HG03139 (cell line): Measurements from ENCODE around the gene NDUFA11.

Experiments used
- ATAC-seq: cut with Tn5 transposase; IDR thresholded peaks from one replicate; pipeline ENCODE4 v1.9.1; 2021; ENCODE audit not compliant: unreplicated experiment

The NDUFA11 gene

DNA sequence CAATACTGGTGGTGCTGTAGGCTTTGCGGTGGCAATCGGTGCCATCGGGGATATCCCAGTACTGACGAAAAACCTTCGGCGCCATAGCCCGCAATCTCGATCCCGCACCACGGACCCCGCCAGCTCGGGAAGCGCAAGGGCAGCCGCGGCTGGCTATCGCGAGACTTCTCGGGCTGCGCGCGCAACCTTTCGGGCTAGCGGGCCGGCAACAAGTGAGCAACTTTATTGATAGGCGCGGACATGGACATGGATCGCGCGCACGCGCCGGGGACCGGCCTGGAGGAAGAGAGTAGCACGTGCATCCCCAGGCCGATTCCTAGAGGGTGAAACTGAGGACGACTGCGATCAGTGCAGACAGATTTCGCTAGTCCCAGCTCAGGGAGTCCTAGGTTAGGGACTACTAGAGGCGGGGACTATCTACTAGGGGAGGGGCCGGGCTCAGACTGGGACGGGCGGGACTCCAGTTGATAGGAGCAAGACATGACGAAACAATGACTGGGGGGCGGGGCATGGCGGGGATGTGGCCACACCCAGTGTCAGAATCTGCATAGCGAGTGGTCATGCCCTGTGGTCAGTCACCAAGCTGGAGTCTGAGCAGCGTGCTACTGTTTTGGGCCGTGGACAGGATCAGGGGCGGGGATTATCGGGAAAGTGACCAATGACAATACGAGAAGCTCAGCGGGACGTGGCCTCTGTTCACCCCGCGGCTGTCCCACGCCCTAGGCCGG is at the start of gene NDUFA11:
NDUFA11 (minus strand) TSS at position 167 of the 728 bp plus-strand sequence; CDS start at position 85, 82 bp downstream.
- ATAC-seq = peak; percentile 22

GRCh38 chr19:5953030-5953589 is 49.5 kb upstream of the NDUFA11 start:
- no peak for ATAC-seq

DNA sequence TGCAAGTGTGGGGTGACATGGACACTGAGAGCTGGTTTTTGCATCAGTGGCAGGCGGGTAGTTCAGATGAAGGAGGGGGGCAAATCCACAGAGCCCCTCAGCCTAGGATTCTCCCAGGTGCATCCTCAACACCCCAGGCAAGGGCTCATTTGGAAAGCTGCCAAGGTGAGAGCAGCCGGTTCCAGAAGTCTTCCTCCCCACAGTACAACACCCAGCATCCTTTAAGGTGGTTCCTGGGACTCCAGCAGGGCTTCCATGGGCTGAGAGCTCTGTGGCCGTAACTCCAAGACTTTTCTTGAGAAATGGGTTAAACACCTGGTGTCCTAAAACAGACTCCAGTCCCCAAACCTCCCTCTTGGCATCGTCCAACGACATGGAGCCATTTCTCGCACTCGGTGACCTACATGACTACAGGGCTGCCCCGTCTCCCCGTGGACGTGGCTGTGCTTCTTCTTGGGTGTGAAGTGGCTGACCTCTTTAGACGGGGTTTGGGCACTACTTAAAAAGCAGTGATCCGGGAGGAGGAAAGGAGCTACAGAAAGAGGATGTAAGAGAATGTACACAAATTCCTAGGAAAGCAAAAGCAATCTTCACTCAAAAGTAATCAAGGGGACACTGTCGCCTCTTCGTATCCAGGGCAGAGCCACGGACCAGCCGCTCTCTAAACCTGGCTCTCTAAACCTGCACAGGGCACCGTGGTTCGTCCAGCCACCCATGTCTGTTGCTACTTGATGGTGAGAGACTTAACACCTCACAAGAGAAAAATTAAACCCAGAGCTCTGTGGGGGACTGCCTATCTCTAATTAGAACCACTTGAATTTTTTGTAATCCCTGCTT is 48.8 kb upstream of the NDUFA11 start:
- ATAC-seq = no peak

- no peak for ATAC-seq
These were observed 47.8 kb upstream of the NDUFA11 start for GRCh38 chr19:5951338-5951861.

GRCh38 chr19:5950741-5951140 is 47.2 kb upstream of the NDUFA11 start:
- no peak for ATAC-seq

- ATAC-seq = no peak
These were observed 46.3 kb upstream of the NDUFA11 start for GRCh38 chr19:5949792-5950305.

DNA sequence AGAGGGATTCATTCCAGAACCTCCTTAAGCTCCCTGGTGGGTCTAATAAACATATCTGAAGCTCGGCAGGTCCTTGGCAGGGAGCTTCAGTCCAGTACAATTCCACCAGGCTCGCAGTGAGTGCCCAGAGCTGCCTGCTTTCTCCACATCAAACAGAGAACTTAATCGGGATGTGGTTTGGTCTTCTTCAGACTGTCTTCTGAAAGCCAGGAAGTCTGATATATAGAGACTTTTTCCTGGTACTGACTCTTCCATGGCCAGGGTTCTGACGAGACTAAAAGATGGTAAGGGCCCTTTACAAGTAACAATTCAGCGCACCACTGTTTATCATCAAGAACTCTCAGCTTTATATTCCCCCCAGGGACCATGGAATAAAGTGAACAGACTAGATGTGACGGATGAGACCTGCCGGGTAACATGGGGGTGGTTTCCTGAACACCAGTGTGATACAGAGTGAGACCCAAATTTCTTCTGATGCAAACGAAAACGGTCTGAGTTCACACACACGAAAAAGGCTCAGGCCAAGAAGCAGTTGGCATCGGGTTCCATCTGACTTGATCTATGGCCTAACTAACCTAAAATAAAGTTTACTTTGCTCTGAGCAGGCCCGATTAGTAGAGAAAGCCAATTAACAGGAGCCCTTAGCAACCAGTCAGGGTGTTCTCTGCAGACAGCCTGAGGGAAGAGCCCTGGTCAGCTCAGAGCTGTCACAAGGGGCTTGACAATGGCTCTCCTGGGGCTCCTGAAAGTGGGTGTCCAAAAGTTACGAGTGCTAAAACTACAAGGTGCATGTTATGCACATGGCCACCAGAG is 45.4 kb upstream of the NDUFA11 start:
- ATAC-seq = no peak

DNA sequence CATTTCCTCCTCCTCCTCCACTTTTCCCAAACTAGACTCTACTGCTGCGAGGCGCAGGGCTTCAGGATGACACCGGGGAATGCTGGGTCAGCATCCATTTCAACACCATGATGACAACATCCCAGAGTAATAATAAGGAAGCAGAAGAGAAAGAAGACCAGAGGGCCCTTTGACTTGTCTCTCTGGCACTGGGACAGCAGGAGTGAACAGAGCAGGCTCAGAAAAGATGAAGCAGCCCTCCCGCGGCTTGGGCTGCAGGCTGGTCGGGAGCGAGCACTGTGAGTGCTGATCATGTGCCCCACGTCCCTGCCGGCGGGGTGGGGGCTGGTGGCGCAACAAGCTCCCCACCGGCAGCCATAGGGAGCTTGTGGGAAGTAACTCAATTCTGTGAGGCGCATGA is 43.8 kb upstream of the NDUFA11 start:
- no peak for ATAC-seq

- ATAC-seq = no peak
These were observed 40.0 kb upstream of the NDUFA11 start for GRCh38 chr19:5943623-5944022.

- ATAC-seq = no peak
These were observed 39.5 kb upstream of the NDUFA11 start for GRCh38 chr19:5943045-5943444.

- no peak for ATAC-seq
These were observed 38.1 kb upstream of the NDUFA11 start for GRCh38 chr19:5941673-5942072.

DNA sequence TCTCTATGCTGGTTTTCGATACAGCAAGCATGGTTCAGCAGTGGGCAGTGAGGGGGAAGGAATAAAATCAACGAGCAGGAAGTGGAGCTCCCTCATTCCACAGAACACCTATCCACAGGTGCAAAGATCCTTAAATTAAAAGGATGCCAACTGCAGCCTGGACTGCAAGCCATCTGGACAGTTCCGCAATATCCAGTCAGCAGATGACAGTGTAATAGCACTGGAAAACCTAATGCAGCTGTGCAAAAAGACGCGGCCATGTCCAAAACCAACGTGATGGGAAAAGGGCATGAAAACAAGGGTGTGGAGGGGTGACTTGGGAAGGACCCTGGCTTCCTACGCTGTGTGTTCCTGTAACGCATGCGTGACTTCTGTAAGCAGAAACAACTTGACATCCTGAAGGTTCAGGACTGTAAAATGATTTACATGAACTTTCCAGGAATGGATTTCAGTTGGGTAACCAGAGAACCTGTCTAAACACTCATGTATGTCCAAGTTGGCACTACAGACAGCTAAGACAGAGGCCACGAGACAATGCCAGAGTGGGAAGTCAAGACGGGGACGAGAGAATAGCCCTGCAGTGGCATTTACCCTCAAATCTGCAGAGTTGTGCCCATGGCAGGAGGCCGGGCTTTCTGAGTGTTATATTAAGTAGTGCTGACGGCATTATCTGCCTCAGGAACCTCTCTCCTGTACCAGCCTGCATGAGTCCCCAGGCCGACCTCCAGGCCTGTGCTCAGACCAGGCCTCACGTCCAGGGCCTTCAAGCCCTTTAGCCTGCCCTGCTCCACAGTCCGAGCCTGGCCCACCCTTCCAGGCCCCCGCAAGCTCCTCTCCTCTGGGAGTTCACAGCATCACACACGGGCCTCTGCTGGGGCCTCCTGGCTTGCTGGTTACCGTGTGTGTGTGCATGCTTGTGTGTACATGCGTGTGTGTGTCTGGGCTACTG is 36.9 kb upstream of the NDUFA11 start:
- ATAC-seq = no peak

- ATAC-seq = no peak
These were observed 34.0 kb upstream of the NDUFA11 start for GRCh38 chr19:5937550-5937949.

GRCh38 chr19:5936292-5936592 is 32.7 kb upstream of the NDUFA11 start:
- ATAC-seq = no peak

- no peak for ATAC-seq
These were observed 32.1 kb upstream of the NDUFA11 start for GRCh38 chr19:5935473-5936291.

DNA sequence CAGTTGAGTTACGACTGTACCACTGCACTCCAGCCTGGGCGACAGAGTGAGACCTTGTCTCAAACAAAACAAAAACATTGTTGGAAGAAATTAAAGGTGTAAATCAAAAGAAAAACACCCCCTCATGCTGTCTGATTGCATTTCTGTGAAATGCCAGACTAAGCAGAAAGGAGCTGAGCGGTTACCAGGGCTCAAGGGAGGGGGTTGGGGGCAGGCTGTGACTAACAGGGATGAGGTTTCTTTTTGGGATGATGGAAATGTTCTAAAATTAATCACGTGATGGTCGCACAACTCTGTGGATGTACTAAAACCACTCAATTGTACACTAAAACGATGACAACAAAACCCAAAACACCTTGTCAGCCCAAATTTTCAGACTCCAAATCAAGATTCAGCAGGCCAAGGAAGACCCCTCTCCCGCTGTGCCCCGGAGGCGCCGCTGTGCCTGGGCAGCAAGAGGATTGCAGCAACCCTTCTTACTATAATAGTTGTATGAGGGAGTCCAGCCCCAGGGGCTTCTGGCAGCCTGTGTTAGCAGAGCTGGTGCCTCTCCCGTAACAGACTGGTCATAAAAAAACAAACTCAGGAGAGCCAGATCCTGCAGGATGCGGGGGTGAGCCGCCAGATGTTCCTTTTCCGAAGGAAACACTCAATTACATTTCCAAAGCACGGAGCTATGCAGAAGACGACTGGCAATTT is 31.3 kb upstream of the NDUFA11 start:
- ATAC-seq = no peak

- no peak for ATAC-seq
These were observed 30.4 kb upstream of the NDUFA11 start for GRCh38 chr19:5934069-5934401.

DNA sequence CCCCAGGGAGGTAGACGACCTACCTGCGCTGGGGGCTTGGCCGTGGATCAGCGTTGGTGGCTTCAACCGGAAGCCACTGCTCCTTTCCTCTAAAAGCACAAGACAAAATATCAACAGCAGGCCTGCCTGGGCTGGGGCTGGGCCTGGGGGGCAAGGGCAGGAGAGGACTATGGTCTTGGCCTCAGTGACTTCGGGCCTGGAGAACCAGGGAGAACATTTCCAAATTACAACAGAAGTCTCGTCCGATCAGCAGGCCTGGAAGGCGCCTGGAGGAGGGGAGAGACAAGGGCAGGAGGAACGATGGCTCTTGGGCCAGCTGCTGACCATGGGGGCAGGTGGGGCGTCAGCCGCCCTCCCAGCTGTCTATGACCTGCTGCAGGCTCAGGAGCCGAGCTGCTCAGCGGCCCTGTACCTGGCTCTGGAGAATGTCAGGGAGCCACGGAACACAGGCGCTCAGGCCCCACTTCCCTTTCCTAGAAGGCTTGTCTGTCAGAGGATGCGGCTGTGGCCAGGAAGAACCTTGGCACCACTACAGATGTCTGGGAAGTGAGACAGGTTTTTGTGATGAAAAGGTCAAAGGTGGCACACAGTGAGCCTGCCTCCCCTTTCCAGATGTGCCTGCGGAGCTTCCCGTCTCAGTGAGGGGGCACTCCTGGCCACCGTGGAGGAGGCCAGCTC is 29.9 kb upstream of the NDUFA11 start:
- no peak for ATAC-seq
